ENCODE results near the gene NCK2. TPM values are rescaled to one million over a fixed set of nuclear protein-coding genes. Genes with fewer than 3 reads are reported as not detected.

The NCK2 gene
- total RNA-seq, 1 experiment from 2014 or later, result 26.7 TPM

GRCh38 chr2:105820151-105820550, 75.4 kb downstream of the NCK2 start:
- no peaks in the 10 kb centered on the region for H3K9me2 ChIP-seq (ENCODE audit: insufficient read depth)
- no peak overlapping the region for H2AFZ ChIP-seq (ENCODE audit: low read depth, low read length, poor library complexity, severe bottlenecking)
- ChIA-PET RAD21 (ENCODE audit: low non-redundant PET in 1 of 2, low total read pairs in 2 of 2, uncharacterized antibody in 2 of 2, unreplicated experiment in 2 of 2) (no interaction called here), POLR2A (no interaction called here), CTCF (no interaction called here)
- H3K4me3 ChIP-seq (replicated peaks in 1 of 2; ENCODE audit: low read depth in 1 of 2, low read length in 2 of 2), result no peak overlapping the region
- intact Hi-C loops (cut with micrococcal nuclease), result no loop called here
- peaks cover 3% of the 10 kb centered on the region; the same call in 1 of the 2 replicates for H3K79me2 ChIP-seq (ENCODE audit: insufficient read depth, low read length)
- no peak overlapping the region for H3K27ac ChIP-seq (ENCODE audit: low read depth, low read length)
- no peaks in the 10 kb centered on the region for H3K27me3 ChIP-seq (ENCODE audit: insufficient read depth, low read length)
- H3K9ac ChIP-seq (ENCODE audit: low read length), result no peak overlapping the region
- BruUV-seq (replicated peaks), result no TSS peak
- no peak overlapping the region for H3K4me2 ChIP-seq (ENCODE audit: low read length)
- H3K9me3 ChIP-seq (ENCODE audit: control insufficient read depth in 1 of 2, insufficient read depth in 1 of 2, low read depth in 1 of 2, low read length in 2 of 2), result no peaks in the 10 kb centered on the region
- ATAC-seq, result no peak
- H3K4me1 ChIP-seq (ENCODE audit: control insufficient read depth in 1 of 2, insufficient read depth in 2 of 2, low read length in 2 of 2), result no peaks in the 10 kb centered on the region
- no peaks in the 10 kb centered on the region for H4K20me1 ChIP-seq (ENCODE audit: insufficient read depth)
- DNase-seq (ENCODE audit: low read depth, low spot score), result no peak
- TF ChIP-seq CEBPB (IDR thresholded peaks at IDR 0.05; ENCODE audit: low read depth), result no peak
- TF ChIP-seq EZH2 (IDR thresholded peaks at IDR 0.05), result no peak
- TF ChIP-seq CTCF (IDR thresholded peaks at IDR 0.05 in 2 of 3, conservative IDR thresholded peaks at IDR 0.05 in 1 of 3; ENCODE audit: borderline replicate concordance in 1 of 3, insufficient read depth in 1 of 3, low read depth in 2 of 3, low read length in 2 of 3), result no peak
- no peak for TF ChIP-seq SIN3A (IDR thresholded peaks at IDR 0.05; ENCODE audit: low read depth)
- no peak for TF ChIP-seq SRF (IDR thresholded peaks at IDR 0.05; ENCODE audit: low read depth)
- no peak for TF ChIP-seq ELF1 (IDR thresholded peaks at IDR 0.05; ENCODE audit: borderline replicate concordance, low read depth)
- TF ChIP-seq ZNF274 (IDR thresholded peaks at IDR 0.05; ENCODE audit: low read depth, low read length), result no peak
- TF ChIP-seq TCF7L2 (IDR thresholded peaks at IDR 0.05; ENCODE audit: borderline replicate concordance, extremely low read depth, insufficient read depth, insufficient read length), result no peak
- TF ChIP-seq ZBTB33 (IDR thresholded peaks at IDR 0.05; ENCODE audit: extremely low read depth, insufficient replicate concordance, low read length), result no peak
- no peak for TF ChIP-seq RAD21 (IDR thresholded peaks at IDR 0.05; ENCODE audit: low read depth)
- no peak for TF ChIP-seq EGR1 (IDR thresholded peaks at IDR 0.05; ENCODE audit: low read depth)
- H3K36me3 ChIP-seq (ENCODE audit: control insufficient read depth in 1 of 2, insufficient read depth in 2 of 2, low read length in 2 of 2), result peaks cover 0 to 3% of the 10 kb centered on the region in 2 experiments; a peak in 1 of 4 replicates
